ENCODE results near the gene OTUD3. TPM values are rescaled to one million over a fixed set of nuclear protein-coding genes. Genes with fewer than 3 reads are reported as not detected.

The OTUD3 gene
- total RNA-seq, 2 donors from 2014 or later = 3.9 to 7.1 TPM

GRCh38 chr1:19938472-19938871 is 56.3 kb downstream of the OTUD3 start:
- TF ChIP-seq CTCF (IDR thresholded peaks at IDR 0.05) = no peak
- no peaks in the 10 kb centered on the region for H3K36me3 ChIP-seq
- ATAC-seq (ENCODE audit: insufficient number of reproducible peaks, low FRiP score, low read depth) = no peak
- no peak overlapping the region for H3K4me3 ChIP-seq
- no peak for DNase-seq (ENCODE audit: low spot score)
- H3K27ac ChIP-seq = no peak overlapping the region
- H3K27me3 ChIP-seq (replicated peaks; ENCODE audit: insufficient read depth) = no peaks in the 10 kb centered on the region
- H3K4me1 ChIP-seq (ENCODE audit: control insufficient read depth in 1 of 2, low read depth in 2 of 2) = no peaks in the 10 kb centered on the region
- H3K9me3 ChIP-seq = no peaks in the 10 kb centered on the region

GRCh38 chr1:19940486-19941205 is 58.5 kb downstream of the OTUD3 start:
- no peak overlapping the region for H3K4me3 ChIP-seq
- DNase-seq (ENCODE audit: low spot score) = no peak
- no peak for TF ChIP-seq CTCF (IDR thresholded peaks at IDR 0.05)

GRCh38 chr1:19941206-19941568 is 59.0 kb downstream of the OTUD3 start:
- no peak for TF ChIP-seq CTCF (IDR thresholded peaks at IDR 0.05)
- DNase-seq (ENCODE audit: low spot score) (no peak), ATAC-seq (ENCODE audit: insufficient number of reproducible peaks, low FRiP score, low read depth) (no peak)
- Histone ChIP-seq H3K27ac (no peak overlapping the region), H3K4me1 (ENCODE audit: control insufficient read depth in 1 of 2, low read depth in 2 of 2) (no peaks in the 10 kb centered on the region), H3K9me3 (no peaks in the 10 kb centered on the region), H3K4me3 (no peak overlapping the region), H3K27me3 (replicated peaks; ENCODE audit: insufficient read depth) (no peaks in the 10 kb centered on the region), H3K36me3 (no peaks in the 10 kb centered on the region)

More at GRCh38 chr1:19940486-19941205, 58.5 kb downstream of the OTUD3 start:
- H3K9me3 ChIP-seq = no peaks in the 10 kb centered on the region
- no peaks in the 10 kb centered on the region for H3K27me3 ChIP-seq (replicated peaks; ENCODE audit: insufficient read depth)
- no peak overlapping the region for H3K27ac ChIP-seq
- H3K36me3 ChIP-seq = no peaks in the 10 kb centered on the region
- no peaks in the 10 kb centered on the region for H3K4me1 ChIP-seq (ENCODE audit: control insufficient read depth in 1 of 2, low read depth in 2 of 2)
- no peak for ATAC-seq (ENCODE audit: insufficient number of reproducible peaks, low FRiP score, low read depth)

- H3K9me3 ChIP-seq = no peaks in the 10 kb centered on the region
- no peak for TF ChIP-seq CTCF (IDR thresholded peaks at IDR 0.05)
- ATAC-seq (ENCODE audit: insufficient number of reproducible peaks, low FRiP score, low read depth) = no peak
These were observed 59.9 kb downstream of the OTUD3 start for GRCh38 chr1:19942088-19942487.

GRCh38 chr1:19942657-19943056 is 60.5 kb downstream of the OTUD3 start:
- Histone ChIP-seq H3K27me3 (replicated peaks; ENCODE audit: insufficient read depth) (no peaks in the 10 kb centered on the region), H3K9me3 (no peaks in the 10 kb centered on the region), H3K4me3 (no peak overlapping the region), H3K36me3 (no peaks in the 10 kb centered on the region), H3K4me1 (ENCODE audit: control insufficient read depth in 1 of 2, low read depth in 2 of 2) (no peaks in the 10 kb centered on the region), H3K27ac (no peak overlapping the region)
- DNase-seq (ENCODE audit: low spot score) (no peak), ATAC-seq (ENCODE audit: insufficient number of reproducible peaks, low FRiP score, low read depth) (no peak)
- no peak for TF ChIP-seq CTCF (IDR thresholded peaks at IDR 0.05)

More at GRCh38 chr1:19942088-19942487, 59.9 kb downstream of the OTUD3 start:
- H3K27me3 ChIP-seq (replicated peaks; ENCODE audit: insufficient read depth) = no peaks in the 10 kb centered on the region
- no peak overlapping the region for H3K4me3 ChIP-seq
- no peak for DNase-seq (ENCODE audit: low spot score)
- no peaks in the 10 kb centered on the region for H3K4me1 ChIP-seq (ENCODE audit: control insufficient read depth in 1 of 2, low read depth in 2 of 2)
- no peak overlapping the region for H3K27ac ChIP-seq
- no peaks in the 10 kb centered on the region for H3K36me3 ChIP-seq
